PFSK-1 (cell line): ENCODE measurements around the gene SPOCK3.

Experiments used
- POLR2AphosphoS5 ChIP-seq: IDR thresholded peaks from 2 replicates; pipeline ENCODE4 v1.6.1; 2012; ENCODE audit warnings: low read depth, mild to moderate bottlenecking, control low read depth, low read length, moderate library complexity
- REST ChIP-seq, 2 experiments: IDR thresholded peaks; 2 replicates each; pipeline versions ENCODE4 v1.6.1 to v1.8.0; 2011 to 2012; ENCODE audit warnings: low read depth in 2 of 2, low read length in 2 of 2, control low read depth in 1 of 2, inconsistent platforms in 1 of 2, mild to moderate bottlenecking in 1 of 2, moderate library complexity in 1 of 2; ENCODE audit not compliant: insufficient read depth in 1 of 2
- SIN3A ChIP-seq: IDR thresholded peaks from 2 replicates; pipeline ENCODE4 v1.6.1; 2012; ENCODE audit warnings: mild to moderate bottlenecking, low read length, moderate library complexity, borderline replicate concordance; ENCODE audit not compliant: insufficient read depth
- TAF1 ChIP-seq: IDR thresholded peaks from 2 replicates; pipeline ENCODE4 v1.6.1; 2012; ENCODE audit warnings: low read length, control low read depth, borderline replicate concordance; ENCODE audit not compliant: insufficient read depth

GRCh38 chr4:167028976-167029375 lies 205.3 kb downstream of the SPOCK3 start:
- TF ChIP-seq TAF1 (no peak), POLR2AphosphoS5 (no peak), REST (IDR thresholded peaks at IDR 0.05; ENCODE audit: insufficient read depth in 1 of 2, low read depth in 2 of 2, low read length in 2 of 2) (no peak), SIN3A (no peak)
